HG03521 (cell line): ENCODE results near the gene CCM2L.

Experiments
- ATAC-seq: cut with Tn5 transposase; IDR thresholded peaks from one replicate; pipeline ENCODE4 v1.9.1; 2021; ENCODE audit warnings: mild to moderate bottlenecking, moderate library complexity; ENCODE audit not compliant: unreplicated experiment

CCM2L gene

DNA sequence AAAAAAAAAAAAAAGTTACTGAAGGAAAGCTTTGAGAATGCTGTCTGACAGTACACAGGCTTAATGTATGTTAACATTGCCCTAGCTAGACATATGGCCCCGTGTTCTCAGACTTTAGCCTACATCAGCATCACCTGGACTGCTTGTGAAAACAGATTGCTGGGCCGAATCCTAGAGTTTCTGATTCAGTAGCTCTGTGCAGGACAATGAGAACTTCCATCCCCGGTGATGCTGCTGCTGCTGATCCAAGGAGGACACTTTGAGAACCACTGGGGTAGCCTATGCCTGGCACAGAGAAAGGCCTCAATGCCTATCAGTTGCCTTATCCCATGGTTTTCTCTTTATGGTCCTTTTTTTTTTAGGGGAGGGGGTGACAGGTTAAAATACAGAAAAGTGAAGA lies 43.4 kb downstream of the CCM2L start:
- no peak for ATAC-seq

DNA sequence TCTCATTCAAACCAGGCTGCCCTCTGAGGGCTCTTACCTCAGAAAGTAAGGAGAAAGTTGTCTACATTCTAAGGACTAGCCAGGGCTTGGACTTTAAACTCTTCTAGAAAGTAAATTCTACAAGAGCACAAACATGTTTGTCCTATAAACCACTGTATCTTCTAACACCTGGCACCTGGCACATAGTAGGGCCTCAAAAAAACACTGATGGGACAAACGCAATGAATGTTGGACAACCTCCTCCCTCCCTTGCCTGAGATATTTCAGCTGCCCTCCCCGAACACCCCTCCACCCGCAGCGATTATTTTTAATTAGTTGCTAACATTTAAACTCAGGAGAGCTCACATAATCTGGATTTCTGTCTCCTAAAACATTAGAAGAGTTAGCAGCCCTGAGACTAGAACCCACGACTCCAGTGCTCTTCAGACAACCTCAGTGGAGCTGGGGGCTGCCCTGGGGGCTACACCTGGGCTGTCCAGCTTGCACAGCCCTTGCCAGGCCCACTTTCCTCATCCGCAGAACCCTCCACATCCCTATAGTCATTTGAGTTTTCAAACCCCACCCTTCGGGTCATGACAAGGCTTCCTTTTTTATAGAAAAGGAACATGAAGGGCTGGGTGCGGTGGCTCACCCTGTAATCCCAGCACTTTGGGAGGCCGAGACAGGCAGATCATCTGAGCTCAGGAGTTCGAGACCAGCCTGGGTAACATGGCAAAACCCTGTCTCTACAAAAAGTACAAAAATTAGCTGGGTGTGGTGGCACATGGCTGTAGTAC lies 46.7 kb downstream of the CCM2L start:
- no peak for ATAC-seq

DNA sequence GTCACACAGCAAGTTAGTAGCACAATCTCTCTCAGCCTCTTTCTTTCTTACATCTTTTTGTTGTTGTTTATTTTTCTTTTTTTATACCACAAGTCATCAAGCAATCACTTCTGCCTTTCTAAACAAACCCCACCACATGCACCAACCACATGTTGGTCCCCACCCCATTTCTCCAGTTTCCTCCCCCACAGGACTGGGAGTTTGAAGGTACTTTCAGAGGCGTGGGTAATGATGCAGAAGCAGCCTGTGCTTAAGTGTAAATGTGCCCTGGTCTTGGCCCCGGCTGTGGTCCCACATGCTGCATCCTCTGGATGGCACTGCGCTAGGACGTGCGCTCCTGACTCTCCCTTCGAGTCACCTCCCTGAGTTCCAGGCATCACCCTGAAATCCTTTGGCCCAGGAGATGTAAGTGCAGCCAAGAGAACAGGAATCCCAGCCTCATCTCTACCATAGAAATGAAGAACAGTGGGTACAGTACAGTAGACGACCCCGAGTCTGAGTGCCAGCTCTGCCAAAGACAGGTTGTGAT lies 47.5 kb downstream of the CCM2L start:
- ATAC-seq, result no peak

DNA sequence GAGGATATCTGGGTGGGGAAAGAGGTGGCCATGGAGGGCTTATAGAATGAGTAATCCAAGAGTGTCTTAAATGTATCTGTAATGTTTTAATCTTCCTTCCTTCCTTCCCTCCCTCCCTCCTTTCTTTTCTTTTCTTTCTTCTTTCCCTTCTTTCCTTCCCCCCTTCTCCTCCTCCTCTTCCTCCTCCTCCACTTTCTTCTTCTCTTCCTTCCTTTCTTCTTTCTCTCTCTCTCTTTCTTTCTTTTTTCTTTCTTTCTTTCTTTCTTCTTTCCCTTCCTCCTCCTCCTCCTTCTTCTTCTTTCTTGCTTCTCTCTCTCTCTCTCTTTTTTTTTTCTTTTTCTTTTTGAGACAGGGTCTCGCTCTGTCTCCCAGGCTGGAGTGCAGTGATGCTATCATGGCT lies 49.0 kb downstream of the CCM2L start:
- no peak for ATAC-seq

DNA sequence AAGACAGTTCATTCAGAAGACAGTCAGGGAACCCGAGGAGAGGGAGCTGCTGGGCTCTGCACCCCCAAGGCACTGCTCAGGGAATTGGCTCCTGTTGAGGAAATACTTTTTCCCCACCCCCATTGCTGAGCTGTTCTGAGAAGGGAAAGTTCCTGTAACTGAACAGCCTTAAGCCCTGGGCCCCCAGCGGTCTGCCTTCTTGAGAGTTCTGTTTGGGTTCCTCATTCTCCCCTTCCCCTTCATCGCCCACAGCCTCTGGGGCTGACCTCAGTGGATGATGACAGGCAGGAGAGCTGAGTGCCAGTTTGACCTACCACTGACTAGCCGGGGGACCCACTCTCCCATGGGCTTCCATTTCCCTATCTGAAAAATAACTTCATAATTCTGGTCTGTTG lies 52.5 kb downstream of the CCM2L start:
- no peak for ATAC-seq

DNA sequence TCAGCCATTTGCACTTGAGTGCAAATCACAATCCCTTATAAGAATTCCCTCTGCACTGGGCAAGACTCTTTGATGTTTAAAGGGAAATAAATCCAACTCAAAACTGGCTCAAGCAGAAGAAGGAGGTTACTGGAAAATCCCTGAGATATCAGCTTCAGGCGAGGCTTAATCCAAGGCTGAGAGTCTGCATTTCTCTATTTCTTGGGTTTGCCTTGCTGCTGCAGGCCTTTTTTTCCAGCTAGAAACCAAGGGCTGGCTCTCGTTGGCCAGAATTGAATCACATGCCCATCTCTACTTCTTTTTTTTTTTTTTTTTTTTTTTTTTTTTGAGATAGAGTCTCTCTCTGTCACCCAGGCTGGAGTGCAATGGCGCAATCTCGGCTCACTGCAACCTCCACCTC lies 53.5 kb downstream of the CCM2L start:
- no peak for ATAC-seq

DNA sequence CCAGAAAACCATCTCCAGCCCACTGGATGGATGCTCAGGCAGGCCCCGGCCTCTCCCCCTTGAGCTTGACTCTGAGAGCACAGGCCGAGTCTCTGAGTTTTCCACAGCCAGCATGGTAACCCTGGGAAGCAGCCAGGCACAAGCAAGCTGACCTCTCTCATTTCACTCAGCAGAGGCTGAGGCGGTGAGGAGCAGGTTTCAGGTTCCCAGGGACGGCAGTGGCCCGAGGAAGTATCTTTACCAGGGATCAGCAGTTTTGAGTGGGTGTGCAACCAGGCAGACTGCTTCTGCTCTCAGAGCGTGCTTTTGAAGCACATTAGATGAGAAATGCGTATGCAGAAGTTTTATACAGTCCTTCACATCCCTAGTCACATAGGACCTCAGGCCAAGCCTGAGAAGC lies 54.4 kb downstream of the CCM2L start:
- no peak for ATAC-seq

DNA sequence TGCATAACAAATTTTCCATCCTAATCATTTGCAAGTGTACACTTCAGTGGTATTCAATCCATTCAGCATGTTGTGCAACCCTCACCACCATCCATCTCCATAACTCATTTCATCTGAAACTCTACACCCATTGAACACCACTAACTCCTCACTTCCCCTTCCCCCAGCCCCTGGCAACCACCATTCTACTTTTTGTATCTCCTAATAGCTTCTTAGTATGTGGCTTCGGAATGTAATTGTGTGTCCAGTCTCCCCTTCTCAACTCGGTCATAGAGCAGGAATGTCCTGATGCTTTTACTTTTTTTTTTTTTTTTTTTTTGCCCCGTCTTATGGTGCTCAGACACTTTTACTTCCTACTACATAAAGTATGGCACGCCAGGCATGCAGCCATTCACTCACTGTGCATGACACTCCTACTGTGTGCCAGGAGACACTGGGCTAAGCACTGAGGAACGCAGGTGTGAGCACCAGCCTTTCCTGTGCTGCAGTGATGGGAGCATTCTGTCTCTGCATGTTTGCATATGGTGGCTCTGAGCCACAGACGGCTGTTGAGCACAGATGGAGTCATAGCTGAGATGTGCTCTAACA lies 57.1 kb downstream of the CCM2L start:
- ATAC-seq, result no peak

DNA sequence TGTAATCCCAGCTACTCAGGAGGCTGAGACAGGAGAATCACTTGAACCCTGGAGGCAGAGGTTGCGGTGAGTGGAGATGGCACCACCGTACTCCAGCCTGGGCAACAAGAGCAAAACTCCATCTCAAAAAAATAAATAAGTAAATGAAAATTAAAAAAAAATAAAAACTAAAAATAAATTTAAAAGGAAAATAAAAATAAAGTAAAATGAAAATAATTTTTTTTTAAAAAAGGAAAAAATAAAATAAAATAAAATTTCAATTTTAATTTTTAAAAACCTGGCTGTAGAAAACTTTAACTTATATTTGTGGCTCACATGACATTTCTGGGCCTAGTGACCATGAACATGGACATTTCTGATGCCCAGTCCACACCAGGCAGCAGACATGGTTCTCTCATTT lies 57.9 kb downstream of the CCM2L start:
- no peak for ATAC-seq

DNA sequence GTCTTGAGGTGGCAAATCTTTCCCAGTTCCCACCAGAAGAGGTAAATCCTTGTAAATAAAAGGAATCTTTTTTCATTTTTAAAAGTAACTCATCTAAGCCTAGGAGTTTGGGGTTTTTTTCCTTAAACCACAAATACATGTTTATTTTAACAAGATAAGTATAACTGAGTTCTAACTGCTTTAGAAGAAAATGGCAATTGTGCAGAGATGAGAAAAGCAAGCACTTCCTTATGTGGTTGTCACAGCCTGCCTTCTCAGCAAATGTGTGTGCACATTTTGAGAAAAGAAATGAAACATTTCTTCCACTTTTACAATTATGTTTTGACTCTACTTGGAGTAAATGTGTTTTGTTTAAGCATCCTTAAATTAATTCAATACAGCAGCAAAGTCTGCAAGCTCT lies 59.5 kb downstream of the CCM2L start:
- ATAC-seq, result no peak

DNA sequence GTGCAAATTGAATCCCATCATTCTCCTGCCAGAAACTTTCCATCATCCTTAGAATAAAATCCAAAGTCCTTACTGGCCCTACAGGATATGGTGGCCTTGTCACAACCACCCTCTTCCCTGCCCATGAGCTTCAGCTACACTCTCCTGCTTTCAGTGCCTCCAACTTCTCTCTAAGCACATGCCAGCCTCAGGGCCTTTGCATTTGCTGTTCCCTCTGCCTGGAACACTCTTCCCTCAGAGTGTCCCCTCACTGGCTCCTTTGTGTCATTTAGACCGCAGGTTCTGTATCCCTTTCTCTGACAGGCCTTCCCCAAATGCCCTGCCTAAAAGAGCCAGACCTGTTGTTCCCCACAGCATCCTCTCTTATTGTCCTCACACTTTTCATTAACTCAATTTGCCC lies 60.0 kb downstream of the CCM2L start:
- no peak for ATAC-seq

DNA sequence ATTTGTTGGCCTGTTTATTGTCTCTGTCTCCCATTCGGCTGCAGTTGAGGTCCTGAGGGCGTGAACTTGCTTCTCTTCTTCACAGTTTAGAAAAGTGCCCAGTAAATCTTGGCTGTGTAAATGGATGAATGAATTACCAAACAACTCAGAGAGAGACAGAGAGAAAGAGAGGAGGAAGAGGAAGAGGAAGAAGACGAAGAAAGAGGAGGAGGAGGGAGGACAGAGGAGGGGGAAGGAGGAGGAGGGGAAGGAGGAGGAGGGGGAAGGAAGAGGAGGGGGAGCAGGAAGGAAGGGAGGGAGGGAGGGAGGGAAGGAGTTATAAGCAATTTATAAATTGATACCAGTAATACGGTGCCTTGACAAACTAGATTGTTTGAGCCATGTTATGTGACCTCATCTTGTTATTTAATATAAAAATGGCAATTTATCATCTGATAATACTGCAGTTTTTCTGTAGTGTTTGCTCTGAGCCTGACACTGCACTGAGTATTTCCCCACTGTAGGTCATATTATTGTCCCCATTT lies 60.5 kb downstream of the CCM2L start:
- no peak for ATAC-seq

DNA sequence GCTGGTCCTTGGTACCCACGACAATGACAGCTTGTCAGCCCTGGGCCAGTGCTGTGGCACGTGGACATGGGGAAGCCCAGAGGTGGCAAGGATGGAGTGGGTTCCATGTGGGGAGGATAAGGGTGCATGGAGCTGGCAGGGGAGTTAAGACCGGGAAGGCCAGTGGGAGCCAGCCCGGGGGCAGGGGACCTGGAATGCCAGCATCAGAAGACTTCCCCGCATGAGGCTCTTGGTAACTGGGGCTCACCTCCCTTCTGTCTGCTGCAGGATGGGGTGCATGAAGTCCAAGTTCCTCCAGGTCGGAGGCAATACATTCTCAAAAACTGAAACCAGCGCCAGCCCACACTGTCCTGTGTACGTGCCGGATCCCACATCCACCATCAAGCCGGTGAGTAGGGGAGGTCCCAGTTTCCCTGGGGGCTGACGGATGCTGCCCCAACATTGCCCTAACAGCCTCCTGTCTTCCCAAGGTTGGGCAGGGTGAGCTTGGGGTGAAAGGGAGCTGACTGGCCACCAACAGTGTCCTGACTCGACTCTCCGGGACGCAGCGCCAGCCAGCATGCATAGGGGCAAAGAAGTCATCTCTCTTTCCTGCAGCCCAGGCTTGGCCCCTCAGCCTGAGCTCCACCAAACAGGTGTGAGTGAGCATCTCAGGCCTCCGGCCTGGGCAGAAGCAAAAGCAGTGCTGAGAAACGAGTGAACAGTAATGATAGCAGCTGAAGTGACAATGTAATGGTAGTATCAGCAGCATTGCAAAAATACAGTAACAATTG lies 61.3 kb downstream of the CCM2L start:
- no peak for ATAC-seq

DNA sequence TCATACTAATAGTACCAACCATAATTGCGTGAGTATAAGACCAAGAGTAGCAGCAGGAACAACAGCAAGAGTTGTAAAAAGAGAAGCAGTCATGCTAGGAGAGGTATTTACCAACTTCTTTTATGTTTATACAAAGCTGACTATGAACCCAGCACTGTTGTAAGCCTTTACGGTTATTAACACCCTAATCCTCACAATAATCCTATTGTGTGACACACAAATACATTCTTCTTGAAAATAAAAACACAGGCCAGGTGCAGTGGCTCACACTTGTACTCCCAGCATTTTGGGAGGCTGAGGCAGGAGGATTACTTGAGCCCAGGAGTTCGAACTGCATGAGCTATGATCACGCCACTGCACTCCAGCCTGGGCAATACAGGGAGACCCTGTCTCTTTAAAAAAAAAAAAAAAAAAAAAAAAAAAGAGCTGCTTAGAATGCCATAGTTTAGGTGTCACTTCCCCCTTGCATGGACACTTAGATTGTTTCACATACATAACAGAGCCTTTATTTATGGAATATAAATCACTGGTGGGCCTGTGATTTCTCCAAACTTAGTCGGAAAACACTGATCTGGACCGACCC lies 62.0 kb downstream of the CCM2L start:
- ATAC-seq, result no peak

DNA sequence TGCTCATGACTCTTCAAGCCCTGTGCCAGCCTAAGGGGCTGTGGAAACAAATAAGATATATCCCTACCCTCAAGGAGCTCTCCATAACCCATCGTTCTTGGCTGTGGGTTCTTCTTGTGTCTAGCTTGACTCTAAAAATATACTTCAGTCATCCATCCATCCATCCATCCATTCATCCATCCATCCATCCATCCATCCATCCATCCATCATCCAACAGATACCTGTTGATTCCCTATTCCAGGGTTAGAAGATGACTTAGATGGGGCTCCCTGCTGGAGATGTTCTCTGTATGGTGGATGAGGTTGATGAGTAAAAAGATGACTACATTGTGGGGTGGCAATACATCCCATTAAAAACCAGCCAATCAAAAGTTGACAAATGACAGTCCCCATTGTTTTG lies 65.3 kb downstream of the CCM2L start:
- no peak for ATAC-seq

DNA sequence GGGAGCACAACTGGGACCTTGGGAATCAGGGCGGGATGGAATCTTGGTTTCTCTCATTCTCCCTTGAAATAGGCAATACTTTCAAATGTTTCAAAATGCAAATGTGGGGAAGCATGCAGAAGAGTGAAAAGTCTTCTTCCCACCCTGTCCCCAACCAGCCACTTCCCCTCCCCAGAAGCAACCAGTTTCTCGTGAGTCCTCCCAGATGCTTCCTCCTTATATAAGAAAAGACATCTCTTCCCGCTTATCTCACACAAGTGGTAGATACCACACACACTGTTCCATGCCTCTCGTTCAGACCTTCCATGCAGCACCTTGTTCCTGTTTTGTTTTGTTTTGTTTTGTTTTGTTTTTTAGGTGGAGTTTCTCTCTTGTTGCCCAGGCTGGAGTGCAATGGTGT lies 67.0 kb downstream of the CCM2L start:
- ATAC-seq, result no peak

DNA sequence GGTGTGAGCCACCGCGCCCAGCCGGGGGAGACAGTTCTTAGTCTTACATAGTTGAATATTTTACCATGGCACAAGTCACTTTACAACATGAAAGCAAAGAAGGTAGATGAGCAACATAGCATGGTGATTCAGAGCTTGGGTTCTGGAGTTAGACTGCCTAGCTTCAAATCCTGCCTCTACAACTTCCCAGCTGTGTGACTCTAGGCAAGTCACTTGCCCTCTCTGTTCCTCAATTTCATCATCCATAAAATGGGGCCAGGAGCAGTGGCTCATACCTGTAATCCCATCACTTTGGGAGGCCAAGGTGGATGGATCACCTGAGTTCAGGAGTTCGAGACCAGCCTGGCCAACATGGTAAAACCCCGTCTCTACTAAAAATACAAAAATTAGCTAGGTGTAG lies 68.1 kb downstream of the CCM2L start:
- ATAC-seq, result no peak

DNA sequence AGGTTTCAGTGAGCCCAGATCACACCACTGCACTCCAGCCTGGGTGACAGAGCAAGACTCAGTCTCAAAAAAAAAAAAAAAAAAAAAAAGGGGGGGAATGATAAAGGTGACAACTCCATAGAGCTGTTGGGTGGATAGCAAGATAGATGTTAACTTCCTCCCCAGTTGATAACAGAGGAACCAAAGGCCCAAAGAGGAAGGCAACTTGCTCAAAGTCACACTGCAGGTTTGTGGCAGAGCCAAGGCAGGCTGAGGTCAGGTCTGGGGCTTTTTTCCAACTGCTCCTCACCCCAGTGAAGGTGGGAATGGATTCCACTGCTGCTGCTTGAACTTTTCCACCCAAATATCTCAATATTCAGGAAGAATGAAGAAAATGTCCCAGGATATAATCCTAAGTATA lies 68.6 kb downstream of the CCM2L start:
- no peak for ATAC-seq

DNA sequence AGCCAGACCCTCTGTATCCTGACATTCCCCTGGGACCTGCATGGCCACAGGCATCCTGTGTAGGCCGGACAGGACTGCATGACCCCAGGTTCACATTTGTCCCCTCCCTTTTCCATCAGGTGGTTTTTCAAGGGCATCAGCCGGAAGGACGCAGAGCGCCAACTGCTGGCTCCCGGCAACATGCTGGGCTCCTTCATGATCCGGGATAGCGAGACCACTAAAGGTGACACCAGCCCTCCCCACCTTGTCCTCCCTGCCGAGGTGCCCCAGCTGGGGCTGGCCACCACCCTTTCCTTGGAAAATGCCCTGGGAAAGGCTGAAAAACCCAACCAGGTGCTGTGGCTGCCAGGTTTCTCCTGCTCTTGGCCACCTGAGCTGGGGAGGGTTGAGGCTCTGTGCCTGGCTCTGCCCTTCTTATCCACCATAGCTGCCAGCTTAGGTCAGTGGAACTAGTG lies 69.4 kb downstream of the CCM2L start:
- ATAC-seq, result no peak

DNA sequence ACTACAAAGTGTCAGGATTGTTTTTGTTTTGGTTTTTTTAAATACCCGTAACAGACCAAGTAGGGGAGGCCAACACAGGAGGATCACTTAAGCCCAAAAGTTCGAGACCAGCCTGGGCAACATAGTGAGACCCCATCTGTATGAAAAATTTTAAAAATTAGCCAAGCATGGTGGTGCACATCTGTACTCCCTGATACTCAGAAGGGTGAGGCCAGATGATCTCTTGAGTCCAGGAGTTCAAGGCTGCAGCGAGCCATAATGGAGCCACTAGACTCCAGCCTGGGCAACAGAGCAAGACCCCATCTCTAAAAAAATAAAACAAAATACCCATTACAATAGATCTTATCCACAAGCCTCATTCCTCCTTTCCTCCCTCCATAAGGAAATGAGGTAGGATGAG lies 70.5 kb downstream of the CCM2L start:
- no peak for ATAC-seq
